Esophagus muscularis mucosa (tissue), 4 donors: ENCODE results near the gene POLRMT. TPM values are rescaled to one million over a fixed set of nuclear protein-coding genes. Genes with fewer than 3 reads are reported as not detected.
A peak's percentile ranks its signal among the peaks of the same experiment; 100 is the strongest.

ENCODE experiments used
- DNase-seq: peaks from one replicate; pipeline ENCODE4 v3.0.0-alpha.2; 2017; ENCODE audit errors: extremely low spot score
- H3K27ac ChIP-seq, 4 donors: fragments of 200-600 bp; sonication (generic); replicated peaks in 1 of 4; 1 replicate in 3 of 4; 2 replicates in 1 of 4; pipeline ENCODE4 v1.5.1; 2016 to 2019; ENCODE audit warnings: mild to moderate bottlenecking in 1 of 4
- H3K27me3 ChIP-seq, 4 donors: fragments of 200-600 bp; sonication (generic); one replicate each; pipeline versions ENCODE4 v1.5.1 to v1.6.0; 2016 to 2019
- H3K36me3 ChIP-seq, 4 donors: fragments of 200-600 bp; sonication (generic); one replicate each; pipeline ENCODE4 v1.5.1; 2016 to 2019
- H3K4me1 ChIP-seq, 4 donors: fragments of 200-600 bp; sonication (generic); one replicate each; pipeline ENCODE4 v1.5.1; 2016 to 2019
- H3K4me3 ChIP-seq, 4 donors: fragments of 200-600 bp; sonication (generic); 1 replicate in 2 of 4; 2 replicates in 2 of 4; pipeline ENCODE4 v1.5.1; 2016 to 2019; ENCODE audit warnings: mild to moderate bottlenecking in 4 of 4, moderate library complexity in 1 of 4
- H3K9me3 ChIP-seq, 4 donors: fragments of 200-600 bp; sonication (generic); 1 replicate in 3 of 4; 2 replicates in 1 of 4; pipeline ENCODE4 v1.5.1; 2016 to 2019
- CTCF ChIP-seq, 3 experiments: fragments of 200-600 bp in 2 of 3; fragments of 450-650 bp in 1 of 3; sonication (generic) in 2 of 3; IDR thresholded peaks; one replicate each; pipeline ENCODE4 v1.5.1; 2017 to 2019; ENCODE audit warnings: antibody characterized with exemption in 3 of 3, mild to moderate bottlenecking in 2 of 3, moderate library complexity in 1 of 3
- EP300 ChIP-seq: sonication (generic); formaldehyde crosslinking; IDR thresholded peaks from one replicate; pipeline ENCODE4 v1.6.1; 2017; ENCODE audit warnings: antibody characterized with exemption
- POLR2A ChIP-seq: fragments of 450-650 bp; IDR thresholded peaks from one replicate; pipeline ENCODE4 v1.6.1; 2017; ENCODE audit warnings: antibody characterized with exemption, moderate library complexity, mild to moderate bottlenecking, low read depth
- POLR2AphosphoS5 ChIP-seq, 2 donors: sonication (generic); formaldehyde crosslinking; IDR thresholded peaks; one replicate each; pipeline ENCODE4 v1.6.1; 2017; ENCODE audit warnings: antibody characterized with exemption in 2 of 2
- WGBS: methylation state at CpG from one replicate; pipeline ENCODE4 v1.1.5; 2018; 5-methylcytosine and 5-hydroxymethylcytosine counted together
- intact Hi-C: fragments of 100-400 bp; cut with DNase I; formaldehyde crosslinking; loops from one replicate; pipeline ENCODE4 v1.15.1; 2023
- total RNA-seq, 4 donors: library from RNA; depleted of rRNA; stranded (reverse); fragments of >200 nt; gene quantifications; one replicate each; pipeline versions ENCODE4 v1.1.0 to v1.2.1, GENCODE V29; 2016

Gene POLRMT
- total RNA-seq, 4 donors from 2014 or later, result 20.8 to 40.7 (median 30.4) TPM

- intact Hi-C loops, result no loop called here
- TF ChIP-seq CTCF (IDR thresholded peaks at IDR 0.05), result no peak
- TF ChIP-seq POLR2A, result no peak
- peak; percentile 58 for TF ChIP-seq EP300
- TF ChIP-seq POLR2AphosphoS5 (IDR thresholded peaks at IDR 0.05), result peak in 1 of 2 donors; percentile 82
Measured at GRCh38 chr19:679418-680286, 46.3 kb upstream of the POLRMT start.

GRCh38 chr19:678791-679388, 45.6 kb upstream of the POLRMT start:
- DNase-seq, result no peak
- Histone ChIP-seq H3K27ac (peak overlapping the region; percentile 95 to 99 (median 96)), H3K36me3 (peaks cover 0 to 8% (median 7%) of the 10 kb centered on the region in 4 donors), H3K9me3 (no peaks in the 10 kb centered on the region), H3K4me1 (peaks cover 26 to 71% (median 70%) of the 10 kb centered on the region in 4 donors), H3K27me3 (peaks cover 0 to 26% (median 0%) of the 10 kb centered on the region in 4 donors), H3K4me3 (peak overlapping the region; percentile 80 to 98 (median 82))
- intact Hi-C loops, result no loop called here
- 79% methylated on average over 14 of the region's 16 CpGs for WGBS
- TF ChIP-seq CTCF (IDR thresholded peaks at IDR 0.05) (no peak), POLR2AphosphoS5 (IDR thresholded peaks at IDR 0.05) (no peak), POLR2A (no peak), EP300 (no peak)

More at GRCh38 chr19:679418-680286, 46.3 kb upstream of the POLRMT start:
- Histone ChIP-seq H3K27me3 (peaks cover 0 to 22% (median 0%) of the 10 kb centered on the region in 4 donors), H3K4me1 (peaks cover 26 to 65% (median 63%) of the 10 kb centered on the region in 4 donors), H3K9me3 (no peaks in the 10 kb centered on the region), H3K36me3 (peaks cover 0 to 8% (median 7%) of the 10 kb centered on the region in 4 donors), H3K27ac (peak overlapping the region; percentile 95 to 99 (median 96)), H3K4me3 (peak overlapping the region; percentile 80 to 98 (median 82))
- WGBS, result 18% methylated on average over 4 of the region's 69 CpGs
- DNase-seq, result no peak

GRCh38 chr19:677601-678436, 44.5 kb upstream of the POLRMT start:
- no peak for TF ChIP-seq POLR2AphosphoS5 (IDR thresholded peaks at IDR 0.05)
- TF ChIP-seq POLR2A, result no peak
- TF ChIP-seq EP300, result no peak
- TF ChIP-seq CTCF (IDR thresholded peaks at IDR 0.05), result no peak
- no peak for DNase-seq
- no peaks in the 10 kb centered on the region for H3K9me3 ChIP-seq
- peaks cover 26 to 81% (median 79%) of the 10 kb centered on the region in 4 donors for H3K4me1 ChIP-seq
- 62% methylated on average over 12 of the region's 22 CpGs for WGBS
- peaks cover 0 to 26% (median 0%) of the 10 kb centered on the region in 4 donors for H3K27me3 ChIP-seq
- H3K36me3 ChIP-seq, result peaks cover 0 to 8% (median 7%) of the 10 kb centered on the region in 4 donors
- peak overlapping the region; percentile 95 to 99 (median 96) for H3K27ac ChIP-seq
- intact Hi-C loops, result no loop called here
- peak overlapping the region; percentile 71 to 80 (median 74) for H3K4me3 ChIP-seq

- H3K27me3 ChIP-seq, result peaks cover 0 to 26% (median 0%) of the 10 kb centered on the region in 4 donors
- TF ChIP-seq CTCF (IDR thresholded peaks at IDR 0.05) (no peak), POLR2AphosphoS5 (IDR thresholded peaks at IDR 0.05) (peak; percentile 87 to 88), EP300 (no peak)
- no peaks in the 10 kb centered on the region for H3K9me3 ChIP-seq
- WGBS, result 13% methylated on average over 3 of the region's 15 CpGs
- H3K4me3 ChIP-seq, result peak overlapping the region; percentile 71 to 80 (median 74)
- peaks cover 0 to 8% (median 7%) of the 10 kb centered on the region in 4 donors for H3K36me3 ChIP-seq
- H3K27ac ChIP-seq, result peak overlapping the region; percentile 95 to 99 (median 96)
- intact Hi-C loops, result no loop called here
- peaks cover 26 to 87% (median 85%) of the 10 kb centered on the region in 4 donors for H3K4me1 ChIP-seq
- no peak for DNase-seq
Measured at GRCh38 chr19:677201-677600, 43.9 kb upstream of the POLRMT start.
